ENCODE results near the gene ARGFX. TPM values are rescaled to one million over a fixed set of nuclear protein-coding genes. Genes with fewer than 3 reads are reported as not detected.
A peak's percentile ranks its signal among the peaks of the same experiment; 100 is the strongest.

The ARGFX gene
- total and polyA plus RNA-seq, 9 of the 15 experiments (the other 6 are each of a cell fraction or from before 2014, with no cell fraction given): not detected

- TF ChIP-seq, protein P1, sequence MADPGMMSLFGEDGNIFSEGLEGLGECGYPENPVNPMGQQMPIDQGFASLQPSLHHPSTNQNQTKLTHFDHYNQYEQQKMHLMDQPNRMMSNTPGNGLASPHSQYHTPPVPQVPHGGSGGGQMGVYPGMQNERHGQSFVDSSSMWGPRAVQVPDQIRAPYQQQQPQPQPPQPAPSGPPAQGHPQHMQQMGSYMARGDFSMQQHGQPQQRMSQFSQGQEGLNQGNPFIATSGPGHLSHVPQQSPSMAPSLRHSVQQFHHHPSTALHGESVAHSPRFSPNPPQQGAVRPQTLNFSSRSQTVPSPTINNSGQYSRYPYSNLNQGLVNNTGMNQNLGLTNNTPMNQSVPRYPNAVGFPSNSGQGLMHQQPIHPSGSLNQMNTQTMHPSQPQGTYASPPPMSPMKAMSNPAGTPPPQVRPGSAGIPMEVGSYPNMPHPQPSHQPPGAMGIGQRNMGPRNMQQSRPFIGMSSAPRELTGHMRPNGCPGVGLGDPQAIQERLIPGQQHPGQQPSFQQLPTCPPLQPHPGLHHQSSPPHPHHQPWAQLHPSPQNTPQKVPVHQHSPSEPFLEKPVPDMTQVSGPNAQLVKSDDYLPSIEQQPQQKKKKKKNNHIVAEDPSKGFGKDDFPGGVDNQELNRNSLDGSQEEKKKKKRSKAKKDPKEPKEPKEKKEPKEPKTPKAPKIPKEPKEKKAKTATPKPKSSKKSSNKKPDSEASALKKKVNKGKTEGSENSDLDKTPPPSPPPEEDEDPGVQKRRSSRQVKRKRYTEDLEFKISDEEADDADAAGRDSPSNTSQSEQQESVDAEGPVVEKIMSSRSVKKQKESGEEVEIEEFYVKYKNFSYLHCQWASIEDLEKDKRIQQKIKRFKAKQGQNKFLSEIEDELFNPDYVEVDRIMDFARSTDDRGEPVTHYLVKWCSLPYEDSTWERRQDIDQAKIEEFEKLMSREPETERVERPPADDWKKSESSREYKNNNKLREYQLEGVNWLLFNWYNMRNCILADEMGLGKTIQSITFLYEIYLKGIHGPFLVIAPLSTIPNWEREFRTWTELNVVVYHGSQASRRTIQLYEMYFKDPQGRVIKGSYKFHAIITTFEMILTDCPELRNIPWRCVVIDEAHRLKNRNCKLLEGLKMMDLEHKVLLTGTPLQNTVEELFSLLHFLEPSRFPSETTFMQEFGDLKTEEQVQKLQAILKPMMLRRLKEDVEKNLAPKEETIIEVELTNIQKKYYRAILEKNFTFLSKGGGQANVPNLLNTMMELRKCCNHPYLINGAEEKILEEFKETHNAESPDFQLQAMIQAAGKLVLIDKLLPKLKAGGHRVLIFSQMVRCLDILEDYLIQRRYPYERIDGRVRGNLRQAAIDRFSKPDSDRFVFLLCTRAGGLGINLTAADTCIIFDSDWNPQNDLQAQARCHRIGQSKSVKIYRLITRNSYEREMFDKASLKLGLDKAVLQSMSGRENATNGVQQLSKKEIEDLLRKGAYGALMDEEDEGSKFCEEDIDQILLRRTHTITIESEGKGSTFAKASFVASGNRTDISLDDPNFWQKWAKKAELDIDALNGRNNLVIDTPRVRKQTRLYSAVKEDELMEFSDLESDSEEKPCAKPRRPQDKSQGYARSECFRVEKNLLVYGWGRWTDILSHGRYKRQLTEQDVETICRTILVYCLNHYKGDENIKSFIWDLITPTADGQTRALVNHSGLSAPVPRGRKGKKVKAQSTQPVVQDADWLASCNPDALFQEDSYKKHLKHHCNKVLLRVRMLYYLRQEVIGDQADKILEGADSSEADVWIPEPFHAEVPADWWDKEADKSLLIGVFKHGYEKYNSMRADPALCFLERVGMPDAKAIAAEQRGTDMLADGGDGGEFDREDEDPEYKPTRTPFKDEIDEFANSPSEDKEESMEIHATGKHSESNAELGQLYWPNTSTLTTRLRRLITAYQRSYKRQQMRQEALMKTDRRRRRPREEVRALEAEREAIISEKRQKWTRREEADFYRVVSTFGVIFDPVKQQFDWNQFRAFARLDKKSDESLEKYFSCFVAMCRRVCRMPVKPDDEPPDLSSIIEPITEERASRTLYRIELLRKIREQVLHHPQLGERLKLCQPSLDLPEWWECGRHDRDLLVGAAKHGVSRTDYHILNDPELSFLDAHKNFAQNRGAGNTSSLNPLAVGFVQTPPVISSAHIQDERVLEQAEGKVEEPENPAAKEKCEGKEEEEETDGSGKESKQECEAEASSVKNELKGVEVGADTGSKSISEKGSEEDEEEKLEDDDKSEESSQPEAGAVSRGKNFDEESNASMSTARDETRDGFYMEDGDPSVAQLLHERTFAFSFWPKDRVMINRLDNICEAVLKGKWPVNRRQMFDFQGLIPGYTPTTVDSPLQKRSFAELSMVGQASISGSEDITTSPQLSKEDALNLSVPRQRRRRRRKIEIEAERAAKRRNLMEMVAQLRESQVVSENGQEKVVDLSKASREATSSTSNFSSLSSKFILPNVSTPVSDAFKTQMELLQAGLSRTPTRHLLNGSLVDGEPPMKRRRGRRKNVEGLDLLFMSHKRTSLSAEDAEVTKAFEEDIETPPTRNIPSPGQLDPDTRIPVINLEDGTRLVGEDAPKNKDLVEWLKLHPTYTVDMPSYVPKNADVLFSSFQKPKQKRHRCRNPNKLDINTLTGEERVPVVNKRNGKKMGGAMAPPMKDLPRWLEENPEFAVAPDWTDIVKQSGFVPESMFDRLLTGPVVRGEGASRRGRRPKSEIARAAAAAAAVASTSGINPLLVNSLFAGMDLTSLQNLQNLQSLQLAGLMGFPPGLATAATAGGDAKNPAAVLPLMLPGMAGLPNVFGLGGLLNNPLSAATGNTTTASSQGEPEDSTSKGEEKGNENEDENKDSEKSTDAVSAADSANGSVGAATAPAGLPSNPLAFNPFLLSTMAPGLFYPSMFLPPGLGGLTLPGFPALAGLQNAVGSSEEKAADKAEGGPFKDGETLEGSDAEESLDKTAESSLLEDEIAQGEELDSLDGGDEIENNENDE (IDR thresholded peaks at IDR 0.05; ENCODE audit: low read depth, low read length): no peak
- TF ChIP-seq FOXM1 (IDR thresholded peaks at IDR 0.05; ENCODE audit: low read depth) (0 out of 2 replicates have a peak, but pooled peaks have one; percentile 15), FOXM1 (CRISPR knock-in tag; IDR thresholded peaks at IDR 0.05; ENCODE audit: low read depth) (no peak), MYNN (IDR thresholded peaks at IDR 0.05) (no peak), MYNN (CRISPR knock-in tag; IDR thresholded peaks at IDR 0.05) (no peak), PRDM10 (IDR thresholded peaks at IDR 0.05; ENCODE audit: partially characterized antibody) (no peak), KAT7 (CRISPR knock-in tag; IDR thresholded peaks at IDR 0.05; ENCODE audit: borderline replicate concordance) (no peak), RBM39 (optimal IDR thresholded peaks at IDR 0.05; ENCODE audit: low read depth, low read length) (no peak)
- TF ChIP-seq, protein P2, sequence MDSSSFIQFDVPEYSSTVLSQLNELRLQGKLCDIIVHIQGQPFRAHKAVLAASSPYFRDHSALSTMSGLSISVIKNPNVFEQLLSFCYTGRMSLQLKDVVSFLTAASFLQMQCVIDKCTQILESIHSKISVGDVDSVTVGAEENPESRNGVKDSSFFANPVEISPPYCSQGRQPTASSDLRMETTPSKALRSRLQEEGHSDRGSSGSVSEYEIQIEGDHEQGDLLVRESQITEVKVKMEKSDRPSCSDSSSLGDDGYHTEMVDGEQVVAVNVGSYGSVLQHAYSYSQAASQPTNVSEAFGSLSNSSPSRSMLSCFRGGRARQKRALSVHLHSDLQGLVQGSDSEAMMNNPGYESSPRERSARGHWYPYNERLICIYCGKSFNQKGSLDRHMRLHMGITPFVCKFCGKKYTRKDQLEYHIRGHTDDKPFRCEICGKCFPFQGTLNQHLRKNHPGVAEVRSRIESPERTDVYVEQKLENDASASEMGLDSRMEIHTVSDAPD (CRISPR knock-in tag; IDR thresholded peaks at IDR 0.05): no peak
Measured at GRCh38 chr3:121574449-121574848, 6.7 kb downstream of the ARGFX start (continued).

Data from K562 (cell line).